ENCODE data around the gene AADAC.

DNA sequence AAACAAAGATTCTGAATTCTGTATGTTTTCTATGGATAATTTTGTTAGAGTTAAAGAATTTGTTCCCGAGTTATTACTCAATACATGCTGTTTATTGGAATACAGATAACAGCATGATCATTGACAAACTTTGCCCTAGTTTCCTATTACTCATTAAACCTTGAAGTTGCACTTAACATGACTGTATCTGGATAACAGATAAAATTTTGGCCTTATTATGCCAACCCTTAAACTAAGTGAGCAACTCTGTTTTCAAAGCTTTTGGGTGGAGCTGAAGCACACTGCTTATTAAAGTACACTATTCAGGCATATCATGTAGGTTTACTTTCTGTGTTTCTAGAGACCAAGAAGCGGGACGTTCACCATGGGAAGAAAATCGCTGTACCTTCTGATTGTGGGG lies at the start of gene AADAC:
- TF ChIP-seq POLR2A (IDR thresholded peaks at IDR 0.05) = no peak
- TF ChIP-seq, protein P1, sequence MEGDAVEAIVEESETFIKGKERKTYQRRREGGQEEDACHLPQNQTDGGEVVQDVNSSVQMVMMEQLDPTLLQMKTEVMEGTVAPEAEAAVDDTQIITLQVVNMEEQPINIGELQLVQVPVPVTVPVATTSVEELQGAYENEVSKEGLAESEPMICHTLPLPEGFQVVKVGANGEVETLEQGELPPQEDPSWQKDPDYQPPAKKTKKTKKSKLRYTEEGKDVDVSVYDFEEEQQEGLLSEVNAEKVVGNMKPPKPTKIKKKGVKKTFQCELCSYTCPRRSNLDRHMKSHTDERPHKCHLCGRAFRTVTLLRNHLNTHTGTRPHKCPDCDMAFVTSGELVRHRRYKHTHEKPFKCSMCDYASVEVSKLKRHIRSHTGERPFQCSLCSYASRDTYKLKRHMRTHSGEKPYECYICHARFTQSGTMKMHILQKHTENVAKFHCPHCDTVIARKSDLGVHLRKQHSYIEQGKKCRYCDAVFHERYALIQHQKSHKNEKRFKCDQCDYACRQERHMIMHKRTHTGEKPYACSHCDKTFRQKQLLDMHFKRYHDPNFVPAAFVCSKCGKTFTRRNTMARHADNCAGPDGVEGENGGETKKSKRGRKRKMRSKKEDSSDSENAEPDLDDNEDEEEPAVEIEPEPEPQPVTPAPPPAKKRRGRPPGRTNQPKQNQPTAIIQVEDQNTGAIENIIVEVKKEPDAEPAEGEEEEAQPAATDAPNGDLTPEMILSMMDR (IDR thresholded peaks at IDR 0.05) = no peak

Data from Peyer's patch (tissue), 4 donors.